Measurements from ENCODE around the gene KHDC3L. TPM values are rescaled to one million over a fixed set of nuclear protein-coding genes. Genes with fewer than 3 reads are reported as not detected.

Gene KHDC3L
- total and polyA plus RNA-seq, 10 of the 15 experiments (the other 5 are each of a cell fraction or from before 2014, with no cell fraction given): not detected

- no peak for TF ChIP-seq SUZ12 (IDR thresholded peaks at IDR 0.05; ENCODE audit: unreplicated experiment)
- no peak for TF ChIP-seq HCFC1 (IDR thresholded peaks at IDR 0.05; ENCODE audit: low read length)
- TF ChIP-seq SMC3 (IDR thresholded peaks at IDR 0.05; ENCODE audit: borderline replicate concordance, low read length): no peak
- no peak for TF ChIP-seq KDM1A (IDR thresholded peaks at IDR 0.05; ENCODE audit: borderline replicate concordance)
- TF ChIP-seq CEBPB (IDR thresholded peaks at IDR 0.05; ENCODE audit: borderline replicate concordance in 1 of 2, low read depth in 2 of 2, low read length in 2 of 2): no peak
Observed at GRCh38 chr6:73325656-73326055, 36.8 kb upstream of the KHDC3L start (continued).

GRCh38 chr6:73328790-73329189 lies 33.7 kb upstream of the KHDC3L start:
- 33% methylated on average over 3 of the region's 3 CpGs for whole genome bisulfite sequencing (ENCODE audit: insufficient coverage, insufficient replicate concordance, low lambda C conversion rate, missing lambda C conversion rate)
- no peaks in the 10 kb centered on the region for H3K9me3 ChIP-seq (replicated peaks; ENCODE audit: control insufficient read depth, insufficient read depth, low read length)
- H3K79me2 ChIP-seq (ENCODE audit: control insufficient read depth, insufficient read depth, low read length): no peaks in the 10 kb centered on the region
- no peaks in the 10 kb centered on the region for H3K27me3 ChIP-seq (replicated peaks in 1 of 2; ENCODE audit: control insufficient read depth in 2 of 2, insufficient read depth in 2 of 2, low read length in 1 of 2)
- no peak for FAIRE-seq
- SMC1A ChIA-PET (ENCODE audit: uncharacterized antibody, unreplicated experiment): interaction anchor here (0.8 to 1.6 kb wide), 13 partner anchors 10 to 917 kb away, joined by 3 to 4 read pairs (median 3); no protein-coding TSS in a partner anchor
- H3K27ac ChIP-seq (ENCODE audit: control insufficient read depth, insufficient read depth): no peak overlapping the region
- H3K36me3 ChIP-seq (ENCODE audit: control insufficient read depth in 2 of 2, insufficient read depth in 2 of 2, low read length in 1 of 2): no peaks in the 10 kb centered on the region
- no peak for ATAC-seq
- intact Hi-C loops (cut with micrococcal nuclease; ENCODE audit: unreplicated experiment): loop anchor here (1.0 to 5.0 kb wide), 2 partner anchors 60 to 711 kb away; no protein-coding TSS in a partner anchor
- no peak overlapping the region for H3K4me3 ChIP-seq
- POLR2A ChIA-PET: interaction anchor here (0.6 kb wide), 1 partner anchor 479 kb away, joined by 3 read pairs; no protein-coding TSS in a partner anchor
- BruUV-seq (replicated peaks): no TSS peak
- H2AFZ ChIP-seq (ENCODE audit: control insufficient read depth, low read depth, low read length): no peak overlapping the region; the same call in 1 of the 2 replicates
- H3K4me2 ChIP-seq (ENCODE audit: control insufficient read depth, insufficient read depth): no peak overlapping the region
- no peaks in the 10 kb centered on the region for H4K20me1 ChIP-seq (ENCODE audit: control insufficient read depth, insufficient read depth)
- DNase-seq (ENCODE audit: low read depth, low spot score): no peak
- CTCF ChIA-PET: interaction anchor here (1.0 to 5.3 kb wide), 9 partner anchors 12 to 1880 kb away, joined by 3 to 86 read pairs (median 5); no protein-coding TSS in a partner anchor
- in situ Hi-C loops (cut with MboI): loop anchor here (5.0 kb wide), 1 partner anchor 916 kb away; no protein-coding TSS in a partner anchor
- H3K4me1 ChIP-seq (ENCODE audit: control insufficient read depth, insufficient read depth, low read length): peaks cover 4% of the 10 kb centered on the region; the same call in 1 of the 2 replicates
- RAD21 ChIA-PET (ENCODE audit: unreplicated experiment): interaction anchor here (0.7 to 3.9 kb wide), 10 partner anchors 12 to 917 kb away, joined by 3 to 25 read pairs (median 4); no protein-coding TSS in a partner anchor
- H3K9ac ChIP-seq (ENCODE audit: control insufficient read depth, insufficient read depth, low read length): no peak overlapping the region
- TF ChIP-seq ZNF217 (IDR thresholded peaks at IDR 0.05): no peak
- no peak for TF ChIP-seq ETV6 (conservative IDR thresholded peaks at IDR 0.05 in 1 of 2, IDR thresholded peaks at IDR 0.05 in 1 of 2; ENCODE audit: borderline replicate concordance in 1 of 2, low read depth in 1 of 2)
- no peak for TF ChIP-seq BCL11A (IDR thresholded peaks at IDR 0.05; ENCODE audit: low read depth, low read length)
- TF ChIP-seq RCOR1 (conservative IDR thresholded peaks at IDR 0.05; ENCODE audit: low read depth, low read length): no peak
- no peak for TF ChIP-seq ZSCAN29 (IDR thresholded peaks at IDR 0.05)
- no peak for TF ChIP-seq MXI1 (IDR thresholded peaks at IDR 0.05; ENCODE audit: low read depth, low read length)
- no peak for TF ChIP-seq BCLAF1 (IDR thresholded peaks at IDR 0.05)
- no peak for TF ChIP-seq ZNF687 (IDR thresholded peaks at IDR 0.05)
- TF ChIP-seq PML (IDR thresholded peaks at IDR 0.05; ENCODE audit: low read length): no peak

Data from GM12878 (cell line).